Right lobe of liver (tissue), 4 donors: ENCODE results near the gene MAP3K4.

Source experiments
- CTCF ChIP-seq, 4 donors: fragments of 200-600 bp in 3 of 4; fragments of 450-650 bp in 1 of 4; IDR thresholded peaks; one replicate each; pipeline versions ENCODE4 v1.5.1 to v1.8.0; 2016 to 2022; ENCODE audit warnings: antibody characterized with exemption in 4 of 4, mild to moderate bottlenecking in 2 of 4
- POLR2A ChIP-seq: fragments of 450-650 bp; IDR thresholded peaks from one replicate; pipeline ENCODE4 v1.6.1; 2017; ENCODE audit warnings: antibody characterized with exemption, mild to moderate bottlenecking
- donor health status: DM: no; HTN: no; CAD: no.
- donor health status: DM: no; HTN: no; CAD: no.
- donor health status: DM: no; HTN: yes; CAD: no.

- TF ChIP-seq CTCF (IDR thresholded peaks at IDR 0.05) (no peak), POLR2A (no peak)
Measured at GRCh38 chr6:161116554-161116953, 125.0 kb downstream of the MAP3K4 start.
